ENCODE results near the gene RFT1. TPM values are rescaled to one million over a fixed set of nuclear protein-coding genes. Genes with fewer than 3 reads are reported as not detected.

Gene RFT1
- total and polyA plus RNA-seq, 10 donors, result 6.0 to 25.6 (median 15.4) TPM

GRCh38 chr3:53129344-53129743 is 891 bp downstream of the RFT1 start:
- no peak for TF ChIP-seq CTCF (IDR thresholded peaks at IDR 0.05 in 8 of 11, conservative IDR thresholded peaks at IDR 0.05 in 3 of 11)
- TF ChIP-seq POLR2AphosphoS5 (IDR thresholded peaks at IDR 0.05), result no peak
- no peak for TF ChIP-seq POLR2A (IDR thresholded peaks at IDR 0.05)
- no peak for DNase-seq
- H3K27me3 ChIP-seq (replicated peaks in 1 of 7), result no peaks in the 10 kb centered on the region
- WGBS, 5 donors, result 73 to 90% (median 79%) methylated on average over 3 of the region's 3 CpGs
- H3K4me3 ChIP-seq, result peak overlapping the region; percentile 84 to 98 (median 90)
- H3K4me1 ChIP-seq, result peaks cover 9 to 77% (median 43%) of the 10 kb centered on the region in 6 donors
- H3K9me3 ChIP-seq, result no peaks in the 10 kb centered on the region
- peak overlapping the region in 6 of 8 donors; percentile 91 to 96 (median 94) for H3K27ac ChIP-seq
- H3K36me3 ChIP-seq, result peaks cover 0 to 37% (median 19%) of the 10 kb centered on the region in 6 donors
- intact Hi-C loops (cut with DNase I; ENCODE audit: low total_unique reads), result no loop called here

- H3K4me1 ChIP-seq, result peaks cover 9 to 92% (median 46%) of the 10 kb centered on the region in 6 donors
- no peaks in the 10 kb centered on the region for H3K27me3 ChIP-seq (replicated peaks in 1 of 7)
- intact Hi-C loops (cut with DNase I; ENCODE audit: low total_unique reads), result no loop called here
- TF ChIP-seq POLR2A (IDR thresholded peaks at IDR 0.05), result no peak
- no peak for TF ChIP-seq POLR2AphosphoS5 (IDR thresholded peaks at IDR 0.05)
- TF ChIP-seq CTCF (IDR thresholded peaks at IDR 0.05 in 8 of 11, conservative IDR thresholded peaks at IDR 0.05 in 3 of 11), result no peak
- H3K36me3 ChIP-seq, result peaks cover 0 to 65% (median 45%) of the 10 kb centered on the region in 6 donors
- H3K9me3 ChIP-seq, result no peaks in the 10 kb centered on the region
- H3K4me3 ChIP-seq, result no peak overlapping the region
- DNase-seq, result no peak
- peak overlapping the region in 1 of 8 donors; percentile 8 for H3K27ac ChIP-seq
- WGBS, 5 donors, result 81 to 93% (median 85%) methylated on average over 2 of the region's 2 CpGs
Measured at GRCh38 chr3:53126601-53127000, 3.6 kb downstream of the RFT1 start.

GRCh38 chr3:53123953-53124352 is 6.3 kb downstream of the RFT1 start:
- intact Hi-C loops (cut with DNase I; ENCODE audit: low total_unique reads), result no loop called here
- no peak for DNase-seq
- WGBS, 5 donors, result 88 to 96% (median 94%) methylated on average over 6 of the region's 6 CpGs

More at GRCh38 chr3:53123953-53124352, 6.3 kb downstream of the RFT1 start:
- Histone ChIP-seq H3K27ac (peak overlapping the region in 5 of 8 donors; percentile 16 to 75 (median 63)), H3K4me1 (peaks cover 1 to 69% (median 27%) of the 10 kb centered on the region in 6 donors), H3K4me3 (no peak overlapping the region), H3K27me3 (replicated peaks in 1 of 7) (no peaks in the 10 kb centered on the region), H3K36me3 (peaks cover 0 to 91% (median 69%) of the 10 kb centered on the region in 6 donors), H3K9me3 (no peaks in the 10 kb centered on the region)
- no peak for TF ChIP-seq POLR2AphosphoS5 (IDR thresholded peaks at IDR 0.05)
- no peak for TF ChIP-seq POLR2A (IDR thresholded peaks at IDR 0.05)
- TF ChIP-seq CTCF (IDR thresholded peaks at IDR 0.05 in 8 of 11, conservative IDR thresholded peaks at IDR 0.05 in 3 of 11), result no peak

All from spleen (tissue), 11 donors.